ENCODE measurements around the gene DMAP1. TPM values are rescaled to one million over a fixed set of nuclear protein-coding genes. Genes with fewer than 3 reads are reported as not detected.

Gene DMAP1
- total RNA-seq, 3 donors from 2014 or later: 40.4 to 50.5 (median 43.2) TPM

DNA sequence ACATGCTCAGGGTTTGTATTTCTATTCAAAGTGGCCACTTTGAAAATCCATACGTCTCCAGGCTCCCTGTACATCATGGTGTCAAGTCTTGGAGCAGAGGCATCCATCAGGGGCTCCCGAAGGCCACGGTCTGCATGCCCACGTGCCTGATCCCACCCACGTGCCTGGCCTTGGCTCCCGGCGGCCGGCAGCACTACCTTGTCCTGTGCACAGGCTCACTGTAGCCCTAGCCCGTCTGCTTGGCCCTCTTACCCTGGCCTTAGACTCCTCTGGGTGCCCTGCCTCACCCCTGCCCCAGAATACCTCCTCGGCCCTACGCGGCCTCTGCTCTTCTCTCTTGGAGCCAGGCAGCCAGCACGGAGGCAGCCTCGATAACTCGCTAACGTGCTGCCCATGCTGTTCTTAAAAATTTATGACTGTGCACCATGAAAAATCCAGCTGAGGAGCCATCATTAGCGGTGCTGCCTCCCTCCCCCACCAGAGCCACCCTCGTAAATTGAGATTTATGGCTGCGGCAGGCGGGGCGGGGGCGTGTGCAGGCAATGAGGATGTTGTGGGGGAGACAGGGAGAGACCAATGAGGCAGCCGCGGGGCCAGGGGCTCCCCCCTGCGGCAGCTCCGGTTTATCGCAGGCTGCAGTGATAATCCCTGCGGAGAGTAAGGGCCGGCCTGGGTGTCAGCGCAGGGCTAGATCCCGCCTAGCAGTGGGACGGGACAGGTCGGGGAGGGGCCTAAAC is 24.6 kb downstream of the DMAP1 start:
- ATAC-seq (peak; percentile 86 to 87), DNase-seq (peak; percentile 31)
- Mint-ChIP-seq H3K27me3 (ENCODE audit: low read depth) (no peaks in the 10 kb centered on the region), H3K9me3 (no peaks in the 10 kb centered on the region), H3K4me1 (ENCODE audit: low read depth) (peaks cover 2% of the 10 kb centered on the region), H3K4me3 (no peak overlapping the region), H3K36me3 (ENCODE audit: insufficient read depth) (peaks cover 14% of the 10 kb centered on the region)

DNA sequence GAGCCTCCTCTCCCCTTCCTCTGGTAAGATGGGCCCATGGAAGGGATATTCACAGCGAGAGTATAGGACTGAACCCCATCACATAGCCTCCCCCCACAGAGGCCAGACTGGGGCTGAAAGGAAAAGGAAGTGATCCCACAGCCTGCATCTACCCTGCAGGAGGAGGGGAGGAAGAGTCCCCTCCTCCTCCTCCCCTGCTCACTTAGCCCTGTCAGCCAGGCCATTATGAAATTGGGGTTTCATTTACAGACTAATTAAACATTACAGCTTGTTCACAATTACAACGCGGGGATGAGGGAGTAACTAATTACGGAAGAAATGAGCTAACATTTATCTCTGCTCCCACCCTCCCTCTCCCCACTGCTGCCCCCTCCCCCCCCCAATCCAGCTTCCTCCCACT is 25.4 kb downstream of the DMAP1 start:
- H3K9me3 Mint-ChIP-seq: no peaks in the 10 kb centered on the region
- DNase-seq (no peak), ATAC-seq (peak in 1 of 2 donors; percentile 6)
- H3K36me3 Mint-ChIP-seq (ENCODE audit: insufficient read depth): peaks cover 9% of the 10 kb centered on the region
- no peak overlapping the region for H3K4me3 Mint-ChIP-seq
- H3K4me1 Mint-ChIP-seq (ENCODE audit: low read depth): peaks cover 2% of the 10 kb centered on the region
- no peaks in the 10 kb centered on the region for H3K27me3 Mint-ChIP-seq (ENCODE audit: low read depth)

DNA sequence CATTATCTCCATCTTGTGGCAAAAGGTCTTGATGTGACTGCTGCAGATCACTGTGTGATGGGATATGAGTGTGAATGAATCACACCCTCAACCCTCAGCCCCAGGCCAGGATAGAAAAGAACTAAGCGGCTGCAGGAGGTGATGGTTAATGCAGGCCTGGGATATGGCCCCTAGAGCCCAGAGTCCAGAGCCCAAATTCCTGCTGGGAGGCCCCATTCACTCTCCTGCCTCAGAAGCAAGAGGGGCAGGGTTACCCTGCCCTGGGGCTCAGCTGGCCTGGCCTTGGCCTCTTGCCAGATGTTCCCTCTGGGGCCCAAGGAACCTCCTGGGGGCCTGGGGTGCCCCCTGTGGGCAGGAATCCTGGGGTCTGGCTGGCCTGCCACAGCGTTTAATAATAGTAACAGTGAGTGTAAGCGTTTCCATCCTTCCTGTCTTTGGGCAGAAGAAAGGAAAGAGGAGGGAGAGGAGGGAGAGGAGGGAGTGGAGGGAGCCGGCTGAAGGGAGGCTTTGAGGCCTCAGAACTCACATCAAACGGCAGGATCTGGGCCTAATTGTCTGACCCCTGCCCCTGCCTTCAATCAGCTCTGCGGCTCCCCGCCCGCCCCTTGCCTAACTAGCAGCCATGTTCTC is 26.2 kb downstream of the DMAP1 start:
- Mint-ChIP-seq H3K4me1 (ENCODE audit: low read depth) (peaks cover 2% of the 10 kb centered on the region), H3K4me3 (no peak overlapping the region), H3K9me3 (no peaks in the 10 kb centered on the region), H3K36me3 (ENCODE audit: insufficient read depth) (peaks cover 6% of the 10 kb centered on the region), H3K27me3 (ENCODE audit: low read depth) (no peaks in the 10 kb centered on the region)
- DNase-seq (no peak), ATAC-seq (peak in 1 of 2 donors; percentile 25)

DNA sequence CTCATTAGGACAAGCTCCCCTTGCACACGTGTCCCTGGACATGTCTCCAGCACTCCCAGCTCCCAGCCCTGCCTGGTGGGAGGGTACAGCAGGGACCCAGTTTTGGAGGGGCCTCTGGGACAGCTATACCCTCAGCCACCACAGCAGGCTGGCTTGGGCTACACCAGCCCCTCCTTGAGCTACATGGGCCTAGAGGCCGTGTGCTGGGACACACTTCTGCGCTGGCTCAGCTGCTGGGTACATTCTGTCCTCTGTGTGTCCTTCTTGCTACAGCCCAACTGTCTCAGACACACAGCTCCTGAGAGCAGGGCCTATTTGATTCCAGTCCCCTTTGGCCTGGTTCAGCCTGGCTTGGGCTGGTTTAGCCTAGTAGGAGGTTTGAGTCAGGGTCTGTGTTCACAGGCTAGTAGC is 26.7 kb downstream of the DMAP1 start:
- H3K9me3 Mint-ChIP-seq: no peaks in the 10 kb centered on the region
- H3K4me1 Mint-ChIP-seq (ENCODE audit: low read depth): peaks cover 2% of the 10 kb centered on the region
- ATAC-seq (no peak), DNase-seq (no peak)
- no peaks in the 10 kb centered on the region for H3K27me3 Mint-ChIP-seq (ENCODE audit: low read depth)
- no peak overlapping the region for H3K4me3 Mint-ChIP-seq
- peaks cover 6% of the 10 kb centered on the region for H3K36me3 Mint-ChIP-seq (ENCODE audit: insufficient read depth)

DNA sequence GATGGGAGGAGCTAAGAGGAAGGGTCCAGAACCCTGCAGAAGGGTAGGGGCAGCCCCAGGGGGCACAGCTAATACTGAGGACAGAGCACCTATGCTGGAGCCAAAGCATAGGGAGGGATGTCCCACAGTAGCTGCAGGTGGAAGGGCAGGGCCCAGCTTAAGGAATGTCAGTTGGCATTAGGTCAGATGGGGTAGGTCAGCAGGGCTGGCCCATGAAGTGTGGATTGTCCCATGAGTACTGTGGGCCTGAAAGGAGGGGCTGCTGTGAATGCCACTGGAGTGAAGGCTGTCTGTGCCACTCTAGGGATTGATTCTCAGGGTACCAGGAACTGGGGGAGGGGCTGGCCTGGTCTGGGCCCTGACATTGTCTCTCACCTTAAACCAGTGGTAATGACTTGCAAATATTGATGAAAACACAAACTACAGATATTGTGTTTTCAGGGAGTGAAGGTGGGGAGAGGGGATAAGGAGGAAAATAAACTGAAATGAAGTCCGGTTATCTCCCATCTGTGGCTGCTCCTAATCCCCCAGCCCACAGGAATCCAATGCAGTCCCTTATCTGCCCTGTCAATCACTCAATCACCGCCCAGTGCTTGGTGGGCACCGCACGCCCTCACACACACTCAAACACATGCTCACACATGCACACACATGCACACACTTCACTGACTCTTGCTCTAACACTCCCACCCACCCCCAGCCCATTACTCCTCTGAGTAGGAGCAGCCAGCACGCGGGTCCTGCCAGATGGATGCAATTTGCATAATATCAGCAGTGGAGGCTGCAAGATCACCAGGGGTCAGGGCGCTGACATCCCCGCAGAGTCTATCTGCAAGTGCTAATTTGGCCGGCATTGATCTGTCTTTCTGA is 27.8 kb downstream of the DMAP1 start:
- no peak for DNase-seq
- no peaks in the 10 kb centered on the region for H3K9me3 Mint-ChIP-seq
- no peak for ATAC-seq
- H3K4me3 Mint-ChIP-seq: no peak overlapping the region
- peaks cover 9% of the 10 kb centered on the region for H3K36me3 Mint-ChIP-seq (ENCODE audit: insufficient read depth)
- H3K4me1 Mint-ChIP-seq (ENCODE audit: low read depth): peaks cover 2% of the 10 kb centered on the region
- H3K27me3 Mint-ChIP-seq (ENCODE audit: low read depth): no peaks in the 10 kb centered on the region

DNA sequence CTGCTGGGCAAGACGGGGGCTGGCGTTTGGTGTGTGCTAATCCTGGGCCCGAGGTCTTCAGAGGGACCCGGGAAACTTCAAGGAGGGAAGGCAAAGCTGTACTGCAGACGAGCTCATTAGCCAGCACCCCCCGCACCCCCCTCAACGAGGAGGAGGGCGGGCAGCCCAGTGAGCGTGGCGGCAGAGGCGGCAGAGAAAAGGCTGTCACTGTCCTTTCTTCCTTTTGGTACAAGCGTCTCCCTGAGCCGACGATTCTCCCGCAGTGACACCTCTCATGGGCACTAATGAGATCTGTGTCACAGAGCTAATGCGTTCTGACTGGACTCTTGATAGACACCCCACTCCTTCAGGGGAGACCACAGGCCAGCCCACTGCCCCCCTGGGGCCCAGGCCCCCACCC is 29.5 kb downstream of the DMAP1 start:
- no peak for ATAC-seq
- H3K27me3 Mint-ChIP-seq (ENCODE audit: low read depth): no peaks in the 10 kb centered on the region
- peaks cover 14% of the 10 kb centered on the region for H3K36me3 Mint-ChIP-seq (ENCODE audit: insufficient read depth)
- no peak for DNase-seq
- H3K4me1 Mint-ChIP-seq (ENCODE audit: low read depth): peaks cover 2% of the 10 kb centered on the region
- H3K9me3 Mint-ChIP-seq: no peaks in the 10 kb centered on the region
- H3K4me3 Mint-ChIP-seq: no peak overlapping the region

DNA sequence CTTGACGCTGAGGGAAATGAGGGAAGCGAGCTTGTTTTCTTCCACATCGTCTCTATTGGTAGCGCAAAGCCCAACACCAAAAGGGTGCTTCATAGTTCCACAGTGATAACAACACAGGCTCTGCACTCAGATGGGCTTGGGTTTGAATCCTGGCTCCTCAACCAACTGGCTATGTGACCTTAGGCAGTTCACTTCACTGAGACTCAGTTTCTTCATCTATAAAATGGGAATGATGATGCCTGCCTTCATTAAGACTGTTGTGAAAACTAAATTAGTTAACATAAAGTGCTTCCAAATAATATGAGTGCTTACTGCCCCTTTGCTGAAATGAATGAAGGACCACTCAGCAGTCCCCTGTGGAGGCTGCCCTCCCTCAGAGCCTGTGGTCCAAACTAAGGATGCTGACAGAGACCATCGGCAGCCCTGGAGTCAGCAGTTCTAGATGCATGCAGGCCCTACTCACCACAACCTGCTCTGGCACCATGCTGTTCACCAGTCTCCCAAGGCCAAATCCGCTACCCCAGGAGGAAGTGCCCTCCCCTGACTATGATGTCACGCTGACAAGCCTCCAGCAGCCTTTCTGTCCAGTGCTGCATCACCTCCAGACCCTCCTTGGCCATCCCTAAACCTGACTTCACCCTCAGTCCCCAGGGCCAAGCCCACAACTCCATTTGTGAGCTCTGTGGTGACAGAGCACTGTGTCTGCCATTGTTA is 30.7 kb downstream of the DMAP1 start:
- Mint-ChIP-seq H3K4me1 (ENCODE audit: low read depth) (no peaks in the 10 kb centered on the region), H3K4me3 (no peak overlapping the region), H3K36me3 (ENCODE audit: insufficient read depth) (peaks cover 16% of the 10 kb centered on the region), H3K9me3 (no peaks in the 10 kb centered on the region), H3K27me3 (ENCODE audit: low read depth) (no peaks in the 10 kb centered on the region)
- no peak for DNase-seq
- ATAC-seq: no peak

DNA sequence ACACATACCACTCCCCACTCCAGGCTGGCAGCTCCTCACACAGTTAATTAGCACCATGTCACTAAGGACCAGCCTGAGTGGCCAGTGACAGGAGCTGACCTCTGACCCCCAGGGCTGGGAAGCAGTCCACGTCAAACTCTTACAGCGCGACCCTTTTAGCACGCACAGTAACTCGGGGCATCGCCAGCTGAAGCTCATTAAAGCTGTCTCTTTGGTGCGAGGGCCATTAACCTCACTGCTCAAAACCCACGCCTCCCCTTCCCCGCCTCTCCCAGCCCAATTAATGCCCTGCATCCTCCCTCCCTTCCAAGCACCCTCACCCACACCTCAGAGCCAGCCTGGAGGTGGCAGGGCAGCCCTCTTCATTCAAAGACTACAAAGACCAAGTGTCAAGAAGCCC is 31.7 kb downstream of the DMAP1 start:
- H3K27me3 Mint-ChIP-seq (ENCODE audit: low read depth): no peaks in the 10 kb centered on the region
- ATAC-seq (no peak), DNase-seq (no peak)
- no peaks in the 10 kb centered on the region for H3K4me1 Mint-ChIP-seq (ENCODE audit: low read depth)
- no peaks in the 10 kb centered on the region for H3K9me3 Mint-ChIP-seq
- H3K4me3 Mint-ChIP-seq: no peak overlapping the region
- H3K36me3 Mint-ChIP-seq (ENCODE audit: insufficient read depth): peaks cover 16% of the 10 kb centered on the region

DNA sequence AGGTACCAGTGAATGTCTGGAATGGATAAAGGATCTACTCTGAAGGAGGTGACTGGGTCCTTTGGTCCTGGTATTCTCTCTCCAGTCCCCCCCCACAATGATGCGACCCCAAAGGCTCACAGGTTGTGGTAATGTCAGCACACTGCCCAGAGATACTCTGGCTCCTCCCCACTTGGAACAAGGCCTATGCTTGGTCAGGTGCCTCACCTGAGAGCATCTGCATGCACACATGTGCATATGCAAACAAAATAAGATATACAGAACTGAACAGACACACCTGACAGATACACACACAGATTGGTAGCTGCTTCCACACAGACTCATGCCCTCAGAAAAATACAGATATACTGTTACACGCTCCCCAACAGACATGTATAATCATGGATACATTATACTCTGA is 33.5 kb downstream of the DMAP1 start:
- Mint-ChIP-seq H3K27me3 (ENCODE audit: low read depth) (no peaks in the 10 kb centered on the region), H3K9me3 (no peaks in the 10 kb centered on the region), H3K36me3 (ENCODE audit: insufficient read depth) (peaks cover 13% of the 10 kb centered on the region), H3K4me1 (ENCODE audit: low read depth) (no peaks in the 10 kb centered on the region), H3K4me3 (no peak overlapping the region)
- ATAC-seq (no peak), DNase-seq (no peak)

DNA sequence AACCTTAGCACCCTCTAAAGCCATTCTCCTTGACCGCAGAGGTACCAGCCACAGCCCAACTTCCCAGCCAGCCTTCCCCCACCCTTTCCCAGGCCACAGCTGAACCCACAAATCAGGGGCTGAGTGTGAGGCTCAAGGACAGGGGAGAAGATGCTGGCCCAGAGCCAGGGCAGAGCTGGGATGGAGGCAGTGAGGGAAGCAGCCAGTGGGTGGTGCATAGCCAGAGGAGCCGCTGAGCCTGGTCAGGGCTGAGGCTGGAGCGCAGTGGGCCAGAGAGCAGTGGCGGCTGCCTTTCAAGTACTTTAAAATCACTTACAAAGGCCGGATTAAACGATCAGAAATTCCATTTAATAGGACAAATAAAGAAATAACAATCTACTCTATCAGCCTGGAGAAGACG is 36.3 kb downstream of the DMAP1 start:
- Mint-ChIP-seq H3K27me3 (ENCODE audit: low read depth) (no peaks in the 10 kb centered on the region), H3K9me3 (no peaks in the 10 kb centered on the region), H3K4me1 (ENCODE audit: low read depth) (no peaks in the 10 kb centered on the region), H3K36me3 (ENCODE audit: insufficient read depth) (peaks cover 10% of the 10 kb centered on the region), H3K4me3 (no peak overlapping the region)
- DNase-seq (no peak), ATAC-seq (no peak)

DNA sequence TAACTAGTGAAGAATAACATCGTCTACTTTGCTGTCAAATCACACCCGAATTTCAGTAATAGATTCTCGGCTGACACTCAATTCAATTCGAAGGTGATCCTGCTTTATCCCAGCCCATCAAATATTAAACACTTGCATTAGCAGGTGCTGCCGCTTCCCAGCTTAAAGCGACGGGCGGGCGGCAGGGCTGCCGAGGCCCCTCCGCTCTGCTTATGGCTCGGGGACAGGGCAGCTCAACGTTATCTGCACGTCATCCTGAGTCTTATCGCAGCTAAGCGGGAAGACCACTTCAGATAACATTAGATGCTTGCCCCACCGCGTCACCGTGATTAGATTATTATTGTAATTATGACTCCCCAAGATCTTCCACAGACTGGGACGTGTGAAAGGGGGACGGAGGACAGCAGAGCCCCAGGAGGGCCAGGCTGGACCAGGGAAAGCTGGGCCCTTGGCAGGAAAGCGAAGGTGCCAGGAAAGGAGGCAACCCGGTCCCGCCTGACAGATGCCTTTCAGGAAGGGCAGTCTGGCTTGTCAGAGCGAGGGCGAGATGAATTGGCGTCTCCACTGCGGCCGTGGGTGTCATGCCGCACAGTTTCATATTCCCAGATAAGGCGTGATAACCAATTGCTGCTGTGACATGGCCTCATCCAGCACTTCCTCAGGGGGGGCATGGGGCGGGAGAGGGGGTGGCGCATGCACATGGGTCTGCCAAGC is 37.0 kb downstream of the DMAP1 start:
- ATAC-seq (no peak), DNase-seq (no peak)
- no peak overlapping the region for H3K4me3 Mint-ChIP-seq
- peaks cover 10% of the 10 kb centered on the region for H3K36me3 Mint-ChIP-seq (ENCODE audit: insufficient read depth)
- H3K4me1 Mint-ChIP-seq (ENCODE audit: low read depth): no peaks in the 10 kb centered on the region
- no peaks in the 10 kb centered on the region for H3K9me3 Mint-ChIP-seq
- no peaks in the 10 kb centered on the region for H3K27me3 Mint-ChIP-seq (ENCODE audit: low read depth)

DNA sequence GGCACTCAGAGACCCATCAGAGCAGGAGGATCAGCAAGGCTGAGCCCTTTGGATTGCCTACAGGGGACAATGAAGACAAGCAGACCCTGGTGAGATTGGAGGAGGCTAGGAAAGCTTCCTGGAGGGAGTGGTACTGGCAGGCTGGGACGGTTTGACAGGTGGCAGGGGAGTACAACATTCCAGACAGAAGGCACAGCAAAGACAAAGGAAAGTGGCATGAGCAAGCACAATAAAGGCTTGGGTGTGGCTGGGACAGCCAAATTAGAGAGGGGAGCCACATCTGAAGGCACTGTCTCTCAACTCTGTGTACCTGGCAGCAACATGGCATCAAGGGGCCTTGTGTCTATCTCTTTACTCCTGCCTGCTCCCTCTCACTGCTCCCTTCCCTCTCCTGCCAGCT is 38.2 kb downstream of the DMAP1 start:
- Mint-ChIP-seq H3K4me1 (ENCODE audit: low read depth) (no peaks in the 10 kb centered on the region), H3K27me3 (ENCODE audit: low read depth) (no peaks in the 10 kb centered on the region), H3K36me3 (ENCODE audit: insufficient read depth) (peaks cover 7% of the 10 kb centered on the region), H3K4me3 (no peak overlapping the region), H3K9me3 (no peaks in the 10 kb centered on the region)
- DNase-seq: no peak
- no peak for ATAC-seq

DNA sequence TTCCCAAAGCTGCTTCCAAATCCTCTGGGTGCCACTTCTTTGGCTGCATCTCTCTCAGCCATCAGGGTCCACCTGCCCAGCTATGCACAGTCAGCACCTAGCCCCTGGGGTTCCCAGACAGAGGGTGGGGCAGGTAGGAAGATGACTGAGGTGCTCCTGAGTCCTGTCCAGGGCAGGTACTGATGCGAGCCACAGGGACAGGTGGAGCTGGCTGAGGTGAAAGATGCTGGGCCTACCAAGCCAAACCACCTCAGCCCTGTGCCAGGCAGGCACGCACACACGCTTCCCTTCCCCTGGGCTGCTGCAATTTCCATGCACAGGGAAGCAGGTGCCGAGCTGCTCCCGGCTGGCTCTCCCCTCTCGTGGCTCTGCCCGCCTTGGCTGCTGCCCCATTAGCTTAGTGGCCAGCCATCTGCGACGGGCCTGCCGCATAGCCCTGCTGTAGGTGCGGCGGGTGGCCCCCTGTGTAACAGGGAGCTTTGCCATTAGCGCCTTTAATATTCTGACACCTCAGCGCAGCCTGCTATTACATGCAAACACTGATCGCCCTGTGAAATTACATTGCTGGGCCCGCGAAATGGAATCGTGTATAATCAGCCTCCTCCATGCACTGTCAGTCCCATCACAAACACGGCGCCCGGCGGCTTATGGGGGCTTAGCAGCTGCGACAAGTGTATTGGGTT is 38.9 kb downstream of the DMAP1 start:
- DNase-seq: no peak
- Mint-ChIP-seq H3K9me3 (no peaks in the 10 kb centered on the region), H3K4me1 (ENCODE audit: low read depth) (no peaks in the 10 kb centered on the region), H3K36me3 (ENCODE audit: insufficient read depth) (peaks cover 6% of the 10 kb centered on the region), H3K27me3 (ENCODE audit: low read depth) (no peaks in the 10 kb centered on the region), H3K4me3 (no peak overlapping the region)
- ATAC-seq: no peak
